ENCODE measurements around the gene TADA1.
"Not testable (repeated sequence)": the region's sequence is repeated elsewhere in the genome, so short reads cannot be mapped to it uniquely, and the experiment has no call there.

Gene TADA1

DNA sequence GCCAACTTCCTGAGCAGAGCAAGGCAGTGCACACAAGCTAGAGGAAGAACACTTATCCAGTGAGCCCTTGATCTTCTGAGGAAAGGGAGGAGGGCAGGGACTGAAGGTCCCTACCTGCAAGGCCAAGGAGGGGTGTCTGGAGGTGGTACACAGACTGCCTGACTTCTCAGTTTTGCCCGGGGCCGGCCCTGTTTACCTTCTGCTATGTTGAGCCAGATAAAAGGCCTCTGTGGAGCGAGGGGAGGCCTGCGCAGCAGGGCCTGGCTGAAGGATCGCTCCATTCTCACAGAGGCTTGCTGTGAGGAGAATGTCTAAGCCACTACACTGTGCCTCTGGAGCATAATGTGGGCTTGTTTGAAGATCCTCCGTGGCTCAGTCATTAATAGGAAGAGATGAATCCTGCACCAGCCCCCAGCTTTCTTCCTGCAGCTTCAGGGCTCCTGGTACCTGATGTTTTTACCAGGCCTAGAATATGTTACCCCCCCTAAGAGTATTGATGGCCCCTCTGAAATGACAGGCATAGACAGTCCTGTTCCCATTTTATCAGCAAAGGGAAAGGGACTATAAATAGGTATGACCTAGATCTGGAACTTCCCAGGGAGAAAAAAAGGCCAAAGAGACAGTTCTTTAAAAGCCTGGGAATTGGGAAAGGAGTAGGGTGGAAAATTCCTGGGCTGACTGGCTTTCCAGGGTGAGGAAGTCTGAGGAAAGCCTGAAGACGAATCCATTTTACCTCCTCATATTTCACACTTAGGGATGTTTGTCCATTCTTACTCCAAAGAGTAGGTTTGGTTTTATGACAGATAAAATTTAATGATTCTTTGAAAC lies 32.1 kb downstream of the TADA1 start:
- DNase-seq (ENCODE audit: low read depth), result no peak

DNA sequence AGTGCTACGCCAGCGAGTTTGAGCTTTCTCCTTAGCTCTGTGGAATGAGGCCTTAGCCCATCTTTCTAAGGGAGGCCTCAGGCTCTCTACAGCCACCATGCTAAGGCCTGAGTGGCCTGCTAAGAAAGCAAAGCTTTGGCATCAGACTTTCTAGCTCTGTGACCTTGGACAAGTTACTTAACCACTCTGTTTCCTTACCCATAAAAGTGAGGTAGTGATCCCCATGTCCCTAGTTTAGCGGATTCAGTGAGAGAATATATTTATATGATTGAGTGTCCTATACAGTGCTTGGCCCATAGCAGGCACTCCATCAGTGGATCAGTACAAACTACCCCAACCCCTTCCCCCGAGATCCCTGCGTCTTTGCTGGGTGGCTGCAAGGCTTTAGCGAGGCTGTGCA lies 32.7 kb downstream of the TADA1 start:
- DNase-seq (ENCODE audit: low read depth), result no peak

DNA sequence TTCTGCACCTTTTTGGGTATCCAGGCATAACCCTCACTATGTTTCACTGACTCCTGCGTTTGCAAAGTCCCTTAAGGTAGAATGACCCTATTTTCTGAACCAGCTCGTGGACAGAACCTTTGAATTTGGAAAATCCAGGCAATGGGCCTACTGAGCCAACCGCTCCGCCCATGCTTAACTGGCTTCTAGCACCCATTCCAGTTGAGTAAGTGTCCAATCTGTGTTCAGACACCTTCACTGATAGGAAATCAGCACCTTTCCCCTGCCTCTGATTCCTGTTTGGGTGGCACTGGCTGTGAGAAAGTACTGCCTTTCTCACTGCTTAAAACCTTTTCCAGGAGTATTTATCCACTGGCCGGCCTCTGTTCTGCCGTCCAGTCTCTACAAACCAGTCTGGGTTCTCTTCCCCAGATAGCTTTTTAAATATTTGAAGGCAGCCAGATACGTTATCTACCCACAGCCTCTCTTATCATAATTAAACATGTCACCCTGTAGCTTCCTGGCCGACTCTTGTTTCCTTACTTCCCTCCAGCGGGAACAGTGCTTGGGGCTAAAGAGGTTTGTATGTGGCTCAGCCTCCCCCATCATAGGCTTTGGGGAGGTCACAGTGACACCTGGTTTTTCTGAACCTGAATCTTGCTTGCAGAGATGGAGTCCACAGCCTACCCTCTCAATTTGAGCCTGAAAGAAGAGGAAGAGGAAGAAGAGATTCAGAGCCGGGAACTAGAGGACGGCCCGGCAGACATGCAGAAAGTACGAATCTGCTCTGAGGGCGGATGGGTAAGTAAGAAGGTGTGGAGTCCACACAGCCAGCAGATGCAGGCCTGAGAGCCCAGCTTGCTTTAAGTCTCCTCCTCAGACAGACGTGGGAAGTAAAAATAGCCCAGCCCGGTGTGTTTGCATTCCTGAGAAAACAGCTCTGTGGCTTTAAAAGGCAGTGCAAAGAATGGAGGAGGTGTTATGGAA lies 35.5 kb downstream of the TADA1 start:
- no peak for DNase-seq (ENCODE audit: low read depth)

DNA sequence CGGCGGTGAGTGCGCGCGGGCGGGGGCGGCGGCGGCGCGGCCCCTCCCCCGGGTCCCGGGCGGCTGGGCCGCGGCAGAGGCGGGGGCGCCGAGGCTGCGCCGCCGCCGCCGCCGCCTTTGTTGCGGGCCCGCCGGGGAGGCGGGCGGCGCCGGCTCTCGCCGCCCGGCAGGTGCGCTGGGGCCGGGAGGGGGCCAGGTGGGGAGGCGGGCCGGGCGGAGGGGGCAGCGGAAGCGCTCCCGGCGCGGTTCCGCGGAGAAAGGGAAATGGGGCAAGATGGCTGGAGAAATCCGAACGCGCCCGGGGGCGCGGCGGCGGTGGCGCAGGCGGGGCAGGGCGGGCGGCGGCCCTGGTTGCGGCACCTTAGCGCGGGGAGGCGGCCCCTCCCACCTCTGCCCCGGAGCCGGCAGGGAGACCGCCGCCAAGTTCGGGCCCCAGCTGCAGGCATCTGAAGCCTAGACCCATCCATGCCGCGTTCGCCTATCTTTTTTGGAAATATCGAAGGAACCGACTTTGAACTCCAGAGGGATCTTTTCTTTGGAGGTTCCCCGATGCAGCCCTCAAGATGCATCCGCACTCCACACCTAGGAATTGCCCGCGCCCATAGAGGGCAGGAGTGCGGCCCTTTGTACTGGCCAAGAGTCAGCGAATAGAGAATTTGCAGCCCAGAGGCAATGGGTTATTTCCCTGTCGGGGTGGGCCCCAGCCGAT lies 36.3 kb downstream of the TADA1 start:
- no peak for DNase-seq (ENCODE audit: low read depth)

DNA sequence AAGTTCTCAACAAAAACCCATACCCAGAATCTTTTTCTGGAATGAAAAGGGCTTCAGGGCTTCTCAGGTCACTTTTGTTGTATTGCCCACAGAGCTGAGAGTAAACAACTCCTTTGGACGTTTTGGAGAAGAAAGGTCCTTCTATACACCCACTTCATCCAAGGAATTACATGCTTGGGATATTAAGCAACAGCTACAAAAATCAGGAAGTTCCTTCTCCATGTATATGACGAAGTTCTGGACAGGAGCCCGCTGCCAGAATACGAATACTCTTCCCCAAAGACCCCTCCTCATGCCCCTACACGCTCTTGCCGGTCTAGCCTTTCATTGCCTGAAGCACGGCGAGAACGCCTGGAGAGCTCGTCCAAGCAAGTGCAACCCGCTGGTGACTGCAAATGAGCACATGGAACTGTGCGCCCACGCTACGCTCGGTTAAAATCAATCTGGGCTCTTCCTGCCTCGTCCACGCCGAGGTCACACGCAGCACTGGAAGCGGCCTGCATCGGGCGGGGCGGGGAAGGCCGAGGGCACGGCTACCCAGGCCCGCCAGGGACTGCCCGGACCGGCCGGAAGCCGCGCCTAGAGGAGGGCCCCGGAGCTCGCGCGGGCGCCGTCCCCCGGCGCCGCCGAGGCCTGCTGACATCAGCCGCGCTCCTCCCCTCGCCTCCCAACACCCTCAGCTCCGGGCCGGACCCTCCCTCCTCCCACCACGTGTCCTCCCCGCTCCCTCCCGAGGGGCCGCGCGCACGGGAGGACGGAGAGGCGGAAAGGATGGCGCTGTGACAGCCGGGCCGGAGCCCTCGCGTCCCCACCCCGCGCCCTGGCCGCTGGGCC lies 37.1 kb downstream of the TADA1 start, which contains the start of gene POGK:
Gene POGK, plus strand, starts transcription at position 710 of the 834 bp plus-strand sequence. CDS start 1,482 bp downstream, outside the sequence.
- DNase-seq (ENCODE audit: low read depth), result peak; percentile 77

DNA sequence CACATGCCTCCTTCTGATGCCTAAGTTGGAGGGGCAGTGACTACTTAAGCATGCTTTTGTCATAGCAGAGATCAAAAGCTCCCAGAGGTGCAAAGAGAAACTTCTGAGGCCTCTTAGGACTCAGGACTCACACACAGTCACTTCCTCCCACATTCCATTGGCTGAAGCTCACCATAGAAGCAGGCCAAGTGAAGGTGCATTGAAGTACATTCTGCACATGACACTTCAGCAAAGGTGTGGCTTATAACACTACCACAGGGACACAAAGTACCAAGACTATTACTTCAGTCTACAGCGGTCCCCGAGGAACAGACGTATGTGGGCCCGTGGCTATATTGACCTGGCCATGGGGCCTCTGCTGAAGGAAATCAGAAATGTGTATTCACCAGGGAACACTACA lies 39.3 kb downstream of the TADA1 start:
- DNase-seq (ENCODE audit: low read depth), result no peak

DNA sequence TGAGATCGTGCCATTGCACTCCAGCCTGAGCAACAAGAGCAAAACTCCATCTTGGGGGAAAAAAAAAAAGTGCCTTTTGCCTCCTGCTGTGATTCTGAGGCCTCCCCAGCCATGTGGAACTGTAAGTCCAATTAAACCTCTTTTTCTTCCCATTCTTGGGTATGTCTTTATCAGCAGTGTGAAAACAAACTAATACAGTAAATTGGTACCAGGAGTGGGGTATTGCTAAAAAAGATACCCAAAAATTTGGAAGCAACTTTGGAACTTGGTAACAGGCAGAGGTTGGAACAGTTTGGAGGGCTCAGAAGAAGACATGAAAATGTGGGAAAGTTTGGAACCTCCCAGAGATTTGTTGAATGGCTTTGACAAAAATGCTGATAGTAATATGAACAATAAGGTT lies 46.3 kb downstream of the TADA1 start:
- DNase-seq (ENCODE audit: low read depth), result not testable (repeated sequence)

DNA sequence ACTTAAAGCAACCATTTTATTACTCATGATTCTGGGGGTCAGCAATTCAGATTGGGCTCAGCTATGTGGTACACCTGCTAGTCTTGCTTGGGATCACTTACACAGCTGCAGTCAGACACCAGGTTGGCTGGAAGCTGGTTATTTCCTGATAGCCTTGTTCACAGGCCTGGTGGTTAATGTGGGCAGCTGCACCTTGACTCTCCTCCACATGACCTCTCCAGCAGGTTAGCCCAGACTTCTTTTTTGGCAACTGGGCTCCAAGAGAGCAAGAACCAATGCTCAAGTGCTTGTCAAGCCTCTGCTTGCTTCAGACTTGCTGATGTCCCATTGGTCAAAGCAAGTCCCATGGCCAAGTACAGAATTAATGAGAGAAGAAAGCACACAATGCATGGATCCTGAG lies 48.6 kb downstream of the TADA1 start:
- DNase-seq (ENCODE audit: low read depth), result no peak

DNA sequence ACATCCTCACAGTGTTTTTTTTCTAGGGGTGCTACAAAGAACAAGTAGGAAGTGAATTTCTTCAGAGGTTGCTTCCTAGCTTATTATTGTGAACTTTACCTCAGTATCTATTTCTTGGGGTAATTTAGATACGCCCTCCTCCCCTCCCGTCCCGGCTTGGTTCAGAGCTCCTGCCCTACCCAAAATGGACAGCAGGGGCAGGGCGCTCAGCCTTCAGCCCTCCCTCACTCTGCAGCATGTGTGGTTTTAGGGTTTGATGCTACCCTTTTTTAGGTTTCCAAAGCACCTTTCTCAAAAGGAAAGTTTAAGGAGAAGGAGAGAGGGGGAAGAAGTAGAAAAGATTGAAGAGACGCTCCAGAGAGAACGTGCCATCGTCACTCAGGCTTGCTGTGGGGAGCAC lies 53.7 kb downstream of the TADA1 start:
- DNase-seq (ENCODE audit: low read depth), result no peak

DNA sequence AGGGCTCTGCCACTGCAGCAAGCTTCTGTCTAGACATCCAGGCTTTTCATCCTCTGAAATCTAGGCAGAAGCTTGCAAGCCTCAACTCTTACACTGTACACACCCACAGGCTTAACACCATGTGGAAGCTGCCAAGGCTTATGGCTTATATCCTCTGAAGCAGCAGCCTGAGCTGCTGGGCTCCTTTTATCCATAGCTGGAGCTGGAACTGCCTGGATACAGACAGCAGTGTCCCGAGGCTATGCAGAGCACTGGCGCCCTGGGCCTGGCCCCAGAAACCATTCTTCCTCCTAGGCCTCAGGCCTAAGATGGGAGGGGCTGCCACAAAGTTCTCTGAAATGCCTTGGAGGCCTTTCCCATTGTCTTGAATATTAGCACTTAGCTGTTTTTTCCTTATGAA lies 56.1 kb downstream of the TADA1 start:
- DNase-seq (ENCODE audit: low read depth), result no peak

DNA sequence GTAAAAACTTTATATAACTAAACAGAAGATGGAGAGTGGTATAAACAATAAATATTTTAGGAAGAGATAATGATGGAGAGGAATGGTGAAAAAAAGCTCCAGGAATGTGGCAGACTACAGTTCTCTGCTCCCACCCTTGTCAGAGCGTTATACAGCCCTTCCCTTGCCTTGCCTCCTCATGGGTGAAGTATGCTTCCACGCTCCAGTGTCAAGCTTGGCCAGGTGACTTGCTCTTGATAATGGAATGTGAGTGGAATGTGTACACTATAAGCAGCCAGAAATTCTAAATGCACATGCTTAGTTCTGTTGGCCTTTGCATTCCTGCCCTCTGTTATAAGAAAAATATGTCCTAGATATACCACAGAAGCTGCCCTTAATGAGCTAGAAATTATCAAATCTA lies 61.5 kb downstream of the TADA1 start:
- no peak for DNase-seq (ENCODE audit: low read depth)

DNA sequence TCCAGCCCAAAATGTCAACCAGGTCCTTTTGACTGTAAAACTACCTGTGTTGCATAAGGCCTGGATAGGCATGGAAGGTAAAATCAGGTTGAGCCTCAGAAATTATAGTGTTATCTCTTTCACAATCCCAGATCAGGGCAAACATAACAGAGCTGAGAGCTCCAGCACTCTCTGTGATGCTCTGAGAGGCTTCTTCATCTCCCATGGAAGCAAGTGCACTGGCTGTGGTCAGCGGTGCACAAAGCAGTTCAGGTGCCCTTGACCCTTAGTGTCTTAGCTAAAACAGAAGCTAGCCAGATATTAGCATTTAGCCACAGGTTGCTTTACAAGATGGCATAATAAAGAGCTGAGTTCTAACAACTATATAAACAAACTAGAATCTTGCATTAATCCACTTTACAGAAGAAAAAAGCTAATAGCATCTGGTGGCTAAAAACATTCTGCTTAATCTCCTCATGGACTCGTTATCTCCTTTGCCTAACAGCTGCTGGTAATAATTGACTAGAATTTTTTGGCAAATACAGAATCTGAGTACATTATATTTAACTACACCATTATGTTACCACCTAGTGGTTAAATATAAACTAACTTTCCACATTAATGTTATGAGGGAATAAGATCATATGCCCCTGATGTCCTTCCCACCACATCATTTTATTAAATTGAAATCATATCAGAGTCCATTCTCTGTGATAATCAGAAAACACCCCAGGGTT lies 62.4 kb downstream of the TADA1 start:
- DNase-seq (ENCODE audit: low read depth), result no peak

DNA sequence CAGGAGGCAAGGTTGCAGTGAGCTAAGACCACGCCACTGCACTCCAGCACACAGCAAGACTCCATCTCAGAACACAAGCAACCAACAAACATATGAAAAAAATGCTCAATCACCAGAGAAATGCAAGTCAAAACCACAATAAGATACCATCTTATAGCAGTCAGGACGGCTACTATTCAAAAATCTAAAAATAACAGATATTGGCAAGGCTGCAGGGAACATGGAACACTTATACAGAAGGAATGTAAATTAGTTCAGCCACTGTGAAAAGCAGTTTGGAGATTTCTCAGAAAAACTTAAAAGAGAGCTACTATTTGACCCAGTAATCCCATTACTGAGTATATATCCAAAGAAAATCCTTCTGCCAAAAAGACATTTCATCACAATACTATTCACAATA lies 64.4 kb downstream of the TADA1 start:
- DNase-seq (ENCODE audit: low read depth), result no peak

DNA sequence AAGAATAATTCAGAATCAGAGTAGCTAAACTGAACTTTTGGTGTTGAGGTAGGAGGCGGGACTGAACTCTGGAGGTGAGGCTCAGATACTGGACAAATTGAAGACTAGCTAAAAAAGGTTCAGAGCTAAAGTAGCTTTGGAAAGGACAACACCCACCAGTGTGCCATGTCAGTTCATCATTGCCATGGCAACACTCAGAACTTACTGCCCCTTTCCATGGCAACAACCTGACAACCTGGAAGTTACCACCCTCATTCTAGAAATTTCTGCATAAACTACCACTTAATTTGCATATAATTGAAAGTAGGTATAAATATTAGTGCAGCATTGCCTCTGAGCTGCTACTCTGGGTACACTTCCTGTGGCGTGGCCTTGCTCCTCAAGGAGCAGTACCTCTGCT lies 67.1 kb downstream of the TADA1 start:
- no peak for DNase-seq (ENCODE audit: low read depth)
